HepG2 (cell line): ENCODE results near the gene GHRH. TPM values are rescaled to one million over a fixed set of nuclear protein-coding genes. Genes with fewer than 3 reads are reported as not detected.

Experiments
- AGO2 ChIP-seq: fragments of 200-400 bp; formaldehyde crosslinking; optimal IDR thresholded peaks from 2 replicates; pipeline ENCODE3; 2017; ENCODE audit warnings: mild to moderate bottlenecking, low read depth, low read length, moderate library complexity
- ETV5 ChIP-seq: IDR thresholded peaks from 2 replicates; pipeline ENCODE4 v1.6.1; 2018; ENCODE audit warnings: missing biosample characterization, missing genetic modification reagents, inconsistent platforms, borderline replicate concordance
- FOXA3 ChIP-seq: IDR thresholded peaks from 2 replicates; pipeline ENCODE4 v1.6.1; 2016; ENCODE audit warnings: missing genetic modification reagents, missing compliant biosample characterization
- FOXP1 ChIP-seq, 2 experiments: fragments of 450-650 bp in 1 of 2; IDR thresholded peaks; 2 replicates each; pipeline ENCODE4 v1.6.1; 2017 to 2018; ENCODE audit warnings: antibody characterized with exemption in 1 of 2
- HIVEP1 ChIP-seq: sonication (generic); formaldehyde crosslinking; IDR thresholded peaks from 2 replicates; pipeline ENCODE4 v1.4.0; 2020; ENCODE audit warnings: mild to moderate bottlenecking, missing genetic modification reagents
- IKZF5 ChIP-seq: IDR thresholded peaks from 2 replicates; pipeline ENCODE4 v1.6.1; 2018; ENCODE audit warnings: missing genetic modification reagents, mild to moderate bottlenecking, missing compliant biosample characterization
- MYC ChIP-seq: sonication (generic); formaldehyde crosslinking; IDR thresholded peaks from 2 replicates; pipeline ENCODE4 v1.9.0; 2021; ENCODE audit warnings: missing genetic modification reagents, borderline replicate concordance
- NCOA5 ChIP-seq: sonication (generic); formaldehyde crosslinking; IDR thresholded peaks from 2 replicates; pipeline ENCODE4 v1.4.0; 2020; ENCODE audit warnings: missing genetic modification reagents
- SOX6 ChIP-seq, 2 experiments: fragments of 450-650 bp in 1 of 2; sonication (generic) in 1 of 2; formaldehyde crosslinking in 1 of 2; IDR thresholded peaks; 2 replicates each; pipeline versions ENCODE4 v1.4.0 to v1.6.1; 2017 to 2020; ENCODE audit warnings: antibody characterized with exemption in 1 of 2, mild to moderate bottlenecking in 1 of 2, missing genetic modification reagents in 1 of 2
- ZBTB39 ChIP-seq: sonication (generic); formaldehyde crosslinking; IDR thresholded peaks from 2 replicates; pipeline ENCODE4 v1.5.0; 2020; ENCODE audit warnings: missing genetic modification reagents
- ZNF142 ChIP-seq: sonication (generic); formaldehyde crosslinking; IDR thresholded peaks from 2 replicates; pipeline ENCODE4 v1.4.0; 2020; ENCODE audit warnings: missing genetic modification reagents
- ZNF280B ChIP-seq: sonication (generic); formaldehyde crosslinking; IDR thresholded peaks from 2 replicates; pipeline ENCODE4 v1.5.0; 2020; ENCODE audit warnings: missing genetic modification reagents, mild to moderate bottlenecking, borderline replicate concordance
- ZNF382 ChIP-seq: sonication (generic); formaldehyde crosslinking; IDR thresholded peaks from 2 replicates; pipeline ENCODE4 v1.5.0; 2020; ENCODE audit warnings: missing genetic modification reagents, mild to moderate bottlenecking, borderline replicate concordance
- ZNF383 ChIP-seq: sonication (generic); formaldehyde crosslinking; IDR thresholded peaks from 2 replicates; pipeline ENCODE4 v1.4.0; 2020; ENCODE audit warnings: missing genetic modification reagents, mild to moderate bottlenecking, borderline replicate concordance
- ZNF567 ChIP-seq: sonication (generic); formaldehyde crosslinking; IDR thresholded peaks from 2 replicates; pipeline ENCODE4 v1.8.1; 2023; ENCODE audit warnings: mild to moderate bottlenecking, missing genetic modification reagents, borderline replicate concordance
- ZNF576 ChIP-seq: sonication (generic); formaldehyde crosslinking; IDR thresholded peaks from 2 replicates; pipeline ENCODE4 v1.4.0; 2020; ENCODE audit warnings: mild to moderate bottlenecking, missing genetic modification reagents
- polyA plus RNA-seq, 8 experiments: library from polyadenylated mRNA; depleted of rRNA in 3 of 8; stranded (reverse) in 7 of 8; unstranded in 1 of 8; fragments of >200 nt; fragmentation: Illumina TruSeq in 4 of 8; extraction: Trizol in 4 of 8; gene quantifications; 2 replicates each; pipeline versions ENCODE4 v1.2.1 to v1.2.3, GENCODE V29; 2011 to 2016; ENCODE audit warnings: low read depth in 4 of 8, missing spikeins in 1 of 8, mixed read lengths in 1 of 8; ENCODE audit not compliant: insufficient read depth in 1 of 8
- total RNA-seq, 5 experiments: library from RNA; depleted of rRNA; stranded (reverse); fragments of >200 nt; fragmentation: Illumina TruSeq; extraction: Trizol; gene quantifications; 2 replicates each; pipeline ENCODE4 v1.2.3, GENCODE V29; 2016; ENCODE audit warnings: low read depth in 1 of 5

GHRH gene
- total and polyA plus RNA-seq, 2 of the 13 experiments (the other 11 are each of a cell fraction or from before 2014, with no cell fraction given) = not detected

GRCh38 chr20:37283530-37284195, 22.0 kb upstream of the GHRH start (continued):
- TF ChIP-seq HIVEP1 (CRISPR knock-in tag) (no peak), MYC (CRISPR knock-in tag) (peak; percentile 52; the same call in 1 of the 2 replicates), ZNF382 (no peak), NCOA5 (CRISPR knock-in tag) (no peak), ZBTB39 (no peak), SOX6 (IDR thresholded peaks at IDR 0.05) (no peak), SOX6 (CRISPR knock-in tag; IDR thresholded peaks at IDR 0.05) (0 out of 2 replicates have a peak, but pooled peaks have one; percentile 36), ZNF280B (peak; percentile 48; the same call in 1 of the 2 replicates), ZNF576 (CRISPR knock-in tag) (no peak), FOXP1 (IDR thresholded peaks at IDR 0.05) (no peak), FOXP1 (CRISPR knock-in tag; IDR thresholded peaks at IDR 0.05) (no peak), IKZF5 (no peak), ZNF567 (CRISPR knock-in tag) (no peak), ZNF383 (no peak), FOXA3 (CRISPR knock-in tag) (no peak), AGO2 (no peak), ETV5 (CRISPR knock-in tag) (no peak), ZNF142 (CRISPR knock-in tag) (0 out of 2 replicates have a peak, but pooled peaks have one; percentile 3)
